Measurements from ENCODE around the gene PTPRJ. TPM values are rescaled to one million over a fixed set of nuclear protein-coding genes. Genes with fewer than 3 reads are reported as not detected.

Gene PTPRJ
- total and polyA plus RNA-seq, 2 of the 13 experiments (the other 11 are each of a cell fraction or from before 2014, with no cell fraction given) = 1.0 to 1.2 TPM

- TF ChIP-seq, protein P1, sequence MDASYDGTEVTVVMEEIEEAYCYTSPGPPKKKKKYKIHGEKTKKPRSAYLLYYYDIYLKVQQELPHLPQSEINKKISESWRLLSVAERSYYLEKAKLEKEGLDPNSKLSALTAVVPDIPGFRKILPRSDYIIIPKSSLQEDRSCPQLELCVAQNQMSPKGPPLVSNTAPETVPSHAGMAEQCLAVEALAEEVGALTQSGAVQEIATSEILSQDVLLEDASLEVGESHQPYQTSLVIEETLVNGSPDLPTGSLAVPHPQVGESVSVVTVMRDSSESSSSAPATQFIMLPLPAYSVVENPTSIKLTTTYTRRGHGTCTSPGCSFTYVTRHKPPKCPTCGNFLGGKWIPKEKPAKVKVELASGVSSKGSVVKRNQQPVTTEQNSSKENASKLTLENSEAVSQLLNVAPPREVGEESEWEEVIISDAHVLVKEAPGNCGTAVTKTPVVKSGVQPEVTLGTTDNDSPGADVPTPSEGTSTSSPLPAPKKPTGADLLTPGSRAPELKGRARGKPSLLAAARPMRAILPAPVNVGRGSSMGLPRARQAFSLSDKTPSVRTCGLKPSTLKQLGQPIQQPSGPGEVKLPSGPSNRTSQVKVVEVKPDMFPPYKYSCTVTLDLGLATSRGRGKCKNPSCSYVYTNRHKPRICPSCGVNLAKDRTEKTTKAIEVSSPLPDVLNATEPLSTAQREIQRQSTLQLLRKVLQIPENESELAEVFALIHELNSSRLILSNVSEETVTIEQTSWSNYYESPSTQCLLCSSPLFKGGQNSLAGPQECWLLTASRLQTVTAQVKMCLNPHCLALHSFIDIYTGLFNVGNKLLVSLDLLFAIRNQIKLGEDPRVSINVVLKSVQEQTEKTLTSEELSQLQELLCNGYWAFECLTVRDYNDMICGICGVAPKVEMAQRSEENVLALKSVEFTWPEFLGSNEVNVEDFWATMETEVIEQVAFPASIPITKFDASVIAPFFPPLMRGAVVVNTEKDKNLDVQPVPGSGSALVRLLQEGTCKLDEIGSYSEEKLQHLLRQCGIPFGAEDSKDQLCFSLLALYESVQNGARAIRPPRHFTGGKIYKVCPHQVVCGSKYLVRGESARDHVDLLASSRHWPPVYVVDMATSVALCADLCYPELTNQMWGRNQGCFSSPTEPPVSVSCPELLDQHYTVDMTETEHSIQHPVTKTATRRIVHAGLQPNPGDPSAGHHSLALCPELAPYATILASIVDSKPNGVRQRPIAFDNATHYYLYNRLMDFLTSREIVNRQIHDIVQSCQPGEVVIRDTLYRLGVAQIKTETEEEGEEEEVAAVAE (CRISPR knock-in tag; IDR thresholded peaks at IDR 0.05; ENCODE audit: borderline replicate concordance) = no peak
- TF ChIP-seq ZNF605 (CRISPR knock-in tag; IDR thresholded peaks at IDR 0.05) (no peak), ZNF614 (CRISPR knock-in tag; IDR thresholded peaks at IDR 0.05; ENCODE audit: borderline replicate concordance) (no peak), STAG1 (CRISPR knock-in tag; IDR thresholded peaks at IDR 0.05) (peak; percentile 58), SMC3 (IDR thresholded peaks at IDR 0.05; ENCODE audit: low read length) (peak; percentile 31; the same call in 1 of the 2 replicates), CTCF (CRISPR knock-in tag; IDR thresholded peaks at IDR 0.05) (peak; percentile 55), HOXD1 (CRISPR knock-in tag; IDR thresholded peaks at IDR 0.05) (no peak), PAF1 (CRISPR knock-in tag; IDR thresholded peaks at IDR 0.05) (no peak), ZNF326 (CRISPR knock-in tag; IDR thresholded peaks at IDR 0.05; ENCODE audit: borderline replicate concordance) (no peak)
- TF ChIP-seq, protein P2, sequence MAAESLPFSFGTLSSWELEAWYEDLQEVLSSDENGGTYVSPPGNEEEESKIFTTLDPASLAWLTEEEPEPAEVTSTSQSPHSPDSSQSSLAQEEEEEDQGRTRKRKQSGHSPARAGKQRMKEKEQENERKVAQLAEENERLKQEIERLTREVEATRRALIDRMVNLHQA (CRISPR knock-in tag; IDR thresholded peaks at IDR 0.05) = no peak
Measured at GRCh38 chr11:48109046-48109666, 128.8 kb downstream of the PTPRJ start (continued).
